ENCODE results near the gene RASAL2. TPM values are rescaled to one million over a fixed set of nuclear protein-coding genes. Genes with fewer than 3 reads are reported as not detected.

Gene RASAL2
- total and polyA plus RNA-seq, 9 of the 15 experiments (the other 6 are each of a cell fraction or from before 2014, with no cell fraction given), result 0.13 to 1.0 (median 0.62) TPM

DNA sequence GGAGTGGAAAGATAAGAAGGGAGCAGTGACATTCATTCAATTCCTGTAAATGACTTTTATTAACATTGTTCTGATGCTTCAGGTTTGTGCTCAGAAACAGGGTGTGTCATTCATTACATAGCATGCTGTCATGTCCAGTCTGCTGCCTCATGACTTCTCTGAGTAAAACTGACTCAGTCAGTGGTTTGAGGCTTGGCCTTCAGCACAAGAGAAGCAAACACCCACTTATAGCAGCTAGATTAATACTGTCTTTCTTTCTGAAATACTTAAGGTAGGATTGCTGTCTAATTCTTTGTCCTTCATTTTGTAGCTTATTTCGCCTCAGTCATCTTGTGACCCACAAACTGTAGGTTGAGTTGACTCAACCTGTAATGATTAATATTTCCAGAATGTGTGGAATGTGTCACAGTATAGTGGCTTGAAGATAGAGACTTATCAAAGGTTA lies 32.9 kb downstream of the RASAL2 start:
- Histone ChIP-seq H3K36me3 (ENCODE audit: control insufficient read depth, insufficient read depth, low read length) (no peaks in the 10 kb centered on the region), H3K9me1 (ENCODE audit: control insufficient read depth, insufficient read depth, low read length) (no peaks in the 10 kb centered on the region), H3K27ac (ENCODE audit: extremely low read depth, low read depth, low read length) (no peak overlapping the region), H3K9ac (ENCODE audit: insufficient read depth in 1 of 2, low read depth in 2 of 2, low read length in 2 of 2) (no peak overlapping the region), H3K4me3 (no peak overlapping the region), H3K9me3 (replicated peaks; ENCODE audit: control insufficient read depth, insufficient read depth, low read depth, low read length) (no peaks in the 10 kb centered on the region), H3K4me2 (ENCODE audit: insufficient read depth, low read length) (no peak overlapping the region), H3K4me1 (replicated peaks in 1 of 2; ENCODE audit: control insufficient read depth in 2 of 2, insufficient read depth in 2 of 2, low read length in 2 of 2) (no peaks in the 10 kb centered on the region), H4K20me1 (replicated peaks; ENCODE audit: control insufficient read depth, insufficient read depth, low read length) (no peaks in the 10 kb centered on the region), H3K27me3 (ENCODE audit: control insufficient read depth in 2 of 2, insufficient read depth in 2 of 2, low read length in 2 of 2) (no peaks in the 10 kb centered on the region), H2AFZ (ENCODE audit: low read depth, low read length) (no peak overlapping the region), H3K79me2 (ENCODE audit: control insufficient read depth, insufficient read depth, low read length) (no peaks in the 10 kb centered on the region)
- CTCF ChIA-PET (ENCODE audit: low intra/inter-chr PET ratio), result no interaction called here
- DNase-seq (ENCODE audit: extremely low read depth in 1 of 4, low spot score in 3 of 4) (no peak), FAIRE-seq (no peak), ATAC-seq (no peak)
- BruUV-seq (replicated peaks), result no TSS peak
- intact Hi-C loops (cut with micrococcal nuclease), result no loop called here
- in situ Hi-C loops (cut with MboI), result no loop called here
- POLR2A ChIA-PET, result no interaction called here
- 6% methylated on average over 1 of the region's 1 CpG for WGBS (ENCODE audit: insufficient coverage, low coverage, missing lambda C conversion rate)
- TF ChIP-seq, protein P1, sequence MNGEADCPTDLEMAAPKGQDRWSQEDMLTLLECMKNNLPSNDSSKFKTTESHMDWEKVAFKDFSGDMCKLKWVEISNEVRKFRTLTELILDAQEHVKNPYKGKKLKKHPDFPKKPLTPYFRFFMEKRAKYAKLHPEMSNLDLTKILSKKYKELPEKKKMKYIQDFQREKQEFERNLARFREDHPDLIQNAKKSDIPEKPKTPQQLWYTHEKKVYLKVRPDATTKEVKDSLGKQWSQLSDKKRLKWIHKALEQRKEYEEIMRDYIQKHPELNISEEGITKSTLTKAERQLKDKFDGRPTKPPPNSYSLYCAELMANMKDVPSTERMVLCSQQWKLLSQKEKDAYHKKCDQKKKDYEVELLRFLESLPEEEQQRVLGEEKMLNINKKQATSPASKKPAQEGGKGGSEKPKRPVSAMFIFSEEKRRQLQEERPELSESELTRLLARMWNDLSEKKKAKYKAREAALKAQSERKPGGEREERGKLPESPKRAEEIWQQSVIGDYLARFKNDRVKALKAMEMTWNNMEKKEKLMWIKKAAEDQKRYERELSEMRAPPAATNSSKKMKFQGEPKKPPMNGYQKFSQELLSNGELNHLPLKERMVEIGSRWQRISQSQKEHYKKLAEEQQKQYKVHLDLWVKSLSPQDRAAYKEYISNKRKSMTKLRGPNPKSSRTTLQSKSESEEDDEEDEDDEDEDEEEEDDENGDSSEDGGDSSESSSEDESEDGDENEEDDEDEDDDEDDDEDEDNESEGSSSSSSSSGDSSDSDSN (IDR thresholded peaks at IDR 0.05; ENCODE audit: borderline replicate concordance in 1 of 2, low read depth in 2 of 2, low read length in 2 of 2), result no peak
- TF ChIP-seq TRIM24 (IDR thresholded peaks at IDR 0.05), result no peak
- TF ChIP-seq, protein P2, sequence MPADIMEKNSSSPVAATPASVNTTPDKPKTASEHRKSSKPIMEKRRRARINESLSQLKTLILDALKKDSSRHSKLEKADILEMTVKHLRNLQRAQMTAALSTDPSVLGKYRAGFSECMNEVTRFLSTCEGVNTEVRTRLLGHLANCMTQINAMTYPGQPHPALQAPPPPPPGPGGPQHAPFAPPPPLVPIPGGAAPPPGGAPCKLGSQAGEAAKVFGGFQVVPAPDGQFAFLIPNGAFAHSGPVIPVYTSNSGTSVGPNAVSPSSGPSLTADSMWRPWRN (IDR thresholded peaks at IDR 0.05; ENCODE audit: low read depth), result no peak
- TF ChIP-seq FOXJ2 (tag; IDR thresholded peaks at IDR 0.05), result no peak
- TF ChIP-seq JUN (IDR thresholded peaks at IDR 0.05; ENCODE audit: borderline replicate concordance, low read depth, low read length), result no peak
- TF ChIP-seq JUN (CRISPR knock-in tag; IDR thresholded peaks at IDR 0.05; ENCODE audit: borderline replicate concordance), result no peak
- TF ChIP-seq, protein P3, sequence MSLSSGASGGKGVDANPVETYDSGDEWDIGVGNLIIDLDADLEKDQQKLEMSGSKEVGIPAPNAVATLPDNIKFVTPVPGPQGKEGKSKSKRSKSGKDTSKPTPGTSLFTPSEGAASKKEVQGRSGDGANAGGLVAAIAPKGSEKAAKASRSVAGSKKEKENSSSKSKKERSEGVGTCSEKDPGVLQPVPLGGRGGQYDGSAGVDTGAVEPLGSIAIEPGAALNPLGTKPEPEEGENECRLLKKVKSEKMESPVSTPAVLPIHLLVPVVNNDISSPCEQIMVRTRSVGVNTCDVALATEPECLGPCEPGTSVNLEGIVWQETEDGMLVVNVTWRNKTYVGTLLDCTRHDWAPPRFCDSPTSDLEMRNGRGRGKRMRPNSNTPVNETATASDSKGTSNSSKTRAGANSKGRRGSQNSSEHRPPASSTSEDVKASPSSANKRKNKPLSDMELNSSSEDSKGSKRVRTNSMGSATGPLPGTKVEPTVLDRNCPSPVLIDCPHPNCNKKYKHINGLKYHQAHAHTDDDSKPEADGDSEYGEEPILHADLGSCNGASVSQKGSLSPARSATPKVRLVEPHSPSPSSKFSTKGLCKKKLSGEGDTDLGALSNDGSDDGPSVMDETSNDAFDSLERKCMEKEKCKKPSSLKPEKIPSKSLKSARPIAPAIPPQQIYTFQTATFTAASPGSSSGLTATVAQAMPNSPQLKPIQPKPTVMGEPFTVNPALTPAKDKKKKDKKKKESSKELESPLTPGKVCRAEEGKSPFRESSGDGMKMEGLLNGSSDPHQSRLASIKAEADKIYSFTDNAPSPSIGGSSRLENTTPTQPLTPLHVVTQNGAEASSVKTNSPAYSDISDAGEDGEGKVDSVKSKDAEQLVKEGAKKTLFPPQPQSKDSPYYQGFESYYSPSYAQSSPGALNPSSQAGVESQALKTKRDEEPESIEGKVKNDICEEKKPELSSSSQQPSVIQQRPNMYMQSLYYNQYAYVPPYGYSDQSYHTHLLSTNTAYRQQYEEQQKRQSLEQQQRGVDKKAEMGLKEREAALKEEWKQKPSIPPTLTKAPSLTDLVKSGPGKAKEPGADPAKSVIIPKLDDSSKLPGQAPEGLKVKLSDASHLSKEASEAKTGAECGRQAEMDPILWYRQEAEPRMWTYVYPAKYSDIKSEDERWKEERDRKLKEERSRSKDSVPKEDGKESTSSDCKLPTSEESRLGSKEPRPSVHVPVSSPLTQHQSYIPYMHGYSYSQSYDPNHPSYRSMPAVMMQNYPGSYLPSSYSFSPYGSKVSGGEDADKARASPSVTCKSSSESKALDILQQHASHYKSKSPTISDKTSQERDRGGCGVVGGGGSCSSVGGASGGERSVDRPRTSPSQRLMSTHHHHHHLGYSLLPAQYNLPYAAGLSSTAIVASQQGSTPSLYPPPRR (CRISPR knock-in tag; IDR thresholded peaks at IDR 0.05; ENCODE audit: borderline replicate concordance), result no peak
- TF ChIP-seq CBX2 (IDR thresholded peaks at IDR 0.05; ENCODE audit: insufficient read depth, low read length, poor library complexity, severe bottlenecking), result no peak
- no peak for TF ChIP-seq ZNF282 (CRISPR knock-in tag; IDR thresholded peaks at IDR 0.05)
- no peak for TF ChIP-seq NFRKB (IDR thresholded peaks at IDR 0.05; ENCODE audit: low read depth)
- TF ChIP-seq TSC22D4 (tag; IDR thresholded peaks at IDR 0.05), result no peak
- TF ChIP-seq, protein P4, sequence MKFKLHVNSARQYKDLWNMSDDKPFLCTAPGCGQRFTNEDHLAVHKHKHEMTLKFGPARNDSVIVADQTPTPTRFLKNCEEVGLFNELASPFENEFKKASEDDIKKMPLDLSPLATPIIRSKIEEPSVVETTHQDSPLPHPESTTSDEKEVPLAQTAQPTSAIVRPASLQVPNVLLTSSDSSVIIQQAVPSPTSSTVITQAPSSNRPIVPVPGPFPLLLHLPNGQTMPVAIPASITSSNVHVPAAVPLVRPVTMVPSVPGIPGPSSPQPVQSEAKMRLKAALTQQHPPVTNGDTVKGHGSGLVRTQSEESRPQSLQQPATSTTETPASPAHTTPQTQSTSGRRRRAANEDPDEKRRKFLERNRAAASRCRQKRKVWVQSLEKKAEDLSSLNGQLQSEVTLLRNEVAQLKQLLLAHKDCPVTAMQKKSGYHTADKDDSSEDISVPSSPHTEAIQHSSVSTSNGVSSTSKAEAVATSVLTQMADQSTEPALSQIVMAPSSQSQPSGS (CRISPR knock-in tag; IDR thresholded peaks at IDR 0.05), result no peak
- TF ChIP-seq RBBP5 (IDR thresholded peaks at IDR 0.05; ENCODE audit: borderline replicate concordance, insufficient read depth, low read length, poor library complexity, severe bottlenecking), result no peak
- no peak for TF ChIP-seq ZNF224 (CRISPR knock-in tag; IDR thresholded peaks at IDR 0.05)

Data from K562 (cell line).